HepG2 (cell line): ENCODE results near the gene MGAT5. TPM values are rescaled to one million over a fixed set of nuclear protein-coding genes. Genes with fewer than 3 reads are reported as not detected.
A peak's percentile ranks its signal among the peaks of the same experiment; 100 is the strongest.

ENCODE experiments used
- ATAC-seq: fragments of 200-7000 bp; cut with Tn5 transposase; 3 replicates; pipeline ENCODE4 v1.9.1; 2020; ENCODE audit warnings: mild to moderate bottlenecking, moderate library complexity
- BruUV-seq: library from RNA; stranded (reverse); fragments of 400-500 nt; replicated peaks from 2 replicates; lab custom pipeline; 2021; lab: Mats Ljungman, UMichigan
- CTCF ChIA-PET: fragments of 300-600 bp; formaldehyde crosslinking; extraction: SDS; loops from one replicate; lab custom pipeline; 2021; ENCODE audit warnings: low total read pairs, inconsistent platforms, low intra/inter-chr PET ratio; lab: Yijun Ruan, JAX
- POLR2A ChIA-PET: fragments of 350-600 bp; sonication (Branson Sonifier 250); formaldehyde crosslinking; loops from one replicate; lab custom pipeline; 2020; ENCODE audit warnings: antibody characterized with exemption, inconsistent platforms; lab: Yijun Ruan, JAX
- DNase-seq: peaks from one replicate; pipeline ENCODE4 v3.0.0-alpha.2; 2015; ENCODE audit warnings: low spot score
- FAIRE-seq: peaks from 3 replicates; lab custom pipeline; 2011; peaks lifted over from hg19 to GRCh38; lab: Jason Lieb, UNC
- H2AFZ ChIP-seq: one replicate; pipeline ENCODE4 v1.6.1; 2011; ENCODE audit warnings: low read length, inconsistent platforms
- H3K27ac ChIP-seq: fragments of 300-600 bp; 3 replicates; pipeline ENCODE4 v1.8.0; 2011; ENCODE audit warnings: mixed run types, mild to moderate bottlenecking, mixed read lengths, low read length, inconsistent platforms; ENCODE audit not compliant: insufficient read depth; ENCODE audit errors: extremely low read length
- H3K27me3 ChIP-seq, 2 experiments: fragments of 200-600 bp in 1 of 2; 2 replicates in 1 of 2; 3 replicates in 1 of 2; pipeline versions ENCODE4 v1.6.0 to v1.8.0; 2011; ENCODE audit warnings: low read length in 2 of 2, mild to moderate bottlenecking in 2 of 2, moderate library complexity in 2 of 2, inconsistent platforms in 1 of 2; ENCODE audit not compliant: insufficient read depth in 2 of 2, control insufficient read depth in 1 of 2
- H3K36me3 ChIP-seq, 2 experiments: fragments of 200-600 bp in 1 of 2; replicated peaks in 1 of 2; 2 replicates in 1 of 2; 3 replicates in 1 of 2; pipeline versions ENCODE4 v1.5.1 to v1.8.0; 2011; ENCODE audit warnings: low read length in 2 of 2, inconsistent platforms in 1 of 2; ENCODE audit not compliant: insufficient read depth in 2 of 2, control insufficient read depth in 1 of 2
- H3K4me1 ChIP-seq: 2 replicates; pipeline ENCODE4 v1.5.1; 2012; ENCODE audit warnings: low read length, inconsistent platforms; ENCODE audit not compliant: insufficient read depth
- H3K4me2 ChIP-seq: 2 replicates; pipeline ENCODE4 v1.6.0; 2011; ENCODE audit warnings: low read depth, low read length, inconsistent platforms
- H3K4me3 ChIP-seq, 3 experiments: fragments of 200-600 bp in 1 of 3; sonication (generic), shearing (Covaris generic) in 1 of 3; replicated peaks in 1 of 3; 2 replicates each; pipeline ENCODE4 v1.5.1; 2011 to 2016; ENCODE audit warnings: low read length in 3 of 3, inconsistent platforms in 2 of 3, low read depth in 2 of 3, mild to moderate bottlenecking in 2 of 3, control low read depth in 1 of 3, mixed read lengths in 1 of 3; ENCODE audit not compliant: insufficient read depth in 1 of 3
- H3K79me2 ChIP-seq: one replicate; pipeline ENCODE4 v1.6.1; 2011; ENCODE audit warnings: low read length, inconsistent platforms; ENCODE audit not compliant: insufficient read depth
- H3K9ac ChIP-seq: 2 replicates; pipeline ENCODE4 v1.6.0; 2011; ENCODE audit warnings: mild to moderate bottlenecking, low read depth, low read length, inconsistent platforms; ENCODE audit not compliant: insufficient read depth
- H3K9me3 ChIP-seq: 2 replicates; pipeline ENCODE4 v1.5.1; 2012; ENCODE audit warnings: mild to moderate bottlenecking, low read length
- H4K20me1 ChIP-seq: 2 replicates; pipeline ENCODE4 v1.6.0; 2011; ENCODE audit warnings: inconsistent platforms, mild to moderate bottlenecking, low read length, moderate library complexity; ENCODE audit not compliant: insufficient read depth
- CEBPB ChIP-seq: IDR thresholded peaks from 2 replicates; pipeline ENCODE4 v1.6.1; 2011; ENCODE audit warnings: low read depth, low read length, improper control_type of control experiment, borderline replicate concordance
- CEBPG ChIP-seq: IDR thresholded peaks from 2 replicates; pipeline ENCODE4 v1.6.1; 2016
- NR2F6 ChIP-seq, 2 experiments: IDR thresholded peaks; 2 replicates each; pipeline ENCODE4 v1.6.1; 2016; ENCODE audit warnings: antibody characterized with exemption in 1 of 2, mild to moderate bottlenecking in 1 of 2
- RBFOX2 ChIP-seq: fragments of 200-400 bp; formaldehyde crosslinking; IDR thresholded peaks from 2 replicates; pipeline ENCODE4 v1.6.1; 2017; ENCODE audit warnings: low read depth, mild to moderate bottlenecking, low read length
- ZBTB44 ChIP-seq: sonication (generic); formaldehyde crosslinking; IDR thresholded peaks from 2 replicates; pipeline ENCODE4 v1.4.0; 2020; ENCODE audit warnings: missing genetic modification reagents
- ZNF549 ChIP-seq: sonication (generic); formaldehyde crosslinking; IDR thresholded peaks from 2 replicates; pipeline ENCODE4 v1.5.0; 2020; ENCODE audit warnings: missing genetic modification reagents
- WGBS: methylation state at CpG from one replicate; pipeline ENCODE4 v1.1.6; 2017; ENCODE audit warnings: low lambda C conversion rate; 5-methylcytosine and 5-hydroxymethylcytosine counted together
- in situ Hi-C: cut with HindIII; loops from 2 replicates; pipeline ENCODE4 v1.10.0; 2017; ENCODE audit warnings: low pct_unique_long_range_greater_than_20kb; ENCODE audit not compliant: extremely low pct_ligation_motif_present
- intact Hi-C: fragments of 100-400 bp; cut with micrococcal nuclease; formaldehyde crosslinking; loops from one replicate; pipeline ENCODE4 v1.10.0; 2022; ENCODE audit not compliant: unreplicated experiment
- polyA plus RNA-seq, 8 experiments: library from polyadenylated mRNA; depleted of rRNA in 3 of 8; stranded (reverse) in 7 of 8; unstranded in 1 of 8; fragments of >200 nt; fragmentation: Illumina TruSeq in 4 of 8; extraction: Trizol in 4 of 8; gene quantifications; 2 replicates each; pipeline versions ENCODE4 v1.2.1 to v1.2.3, GENCODE V29; 2011 to 2016; ENCODE audit warnings: low read depth in 4 of 8, missing spikeins in 1 of 8, mixed read lengths in 1 of 8; ENCODE audit not compliant: insufficient read depth in 1 of 8
- total RNA-seq, 5 experiments: library from RNA; depleted of rRNA; stranded (reverse); fragments of >200 nt; fragmentation: Illumina TruSeq; extraction: Trizol; gene quantifications; 2 replicates each; pipeline ENCODE4 v1.2.3, GENCODE V29; 2016; ENCODE audit warnings: low read depth in 1 of 5
- TF ChIP-seq, protein P1 (sequence below): sonication (generic); formaldehyde crosslinking; IDR thresholded peaks from 2 replicates; pipeline ENCODE4 v1.4.0; 2020; ENCODE audit warnings: mild to moderate bottlenecking, missing genetic modification reagents
- TF ChIP-seq, protein P2 (sequence below), 2 experiments: sonication (generic) in 1 of 2; formaldehyde crosslinking in 1 of 2; IDR thresholded peaks; 2 replicates each; pipeline versions ENCODE4 v1.4.0 to v1.6.1; 2016 to 2020; ENCODE audit warnings: borderline replicate concordance in 1 of 2, low read depth in 1 of 2, mild to moderate bottlenecking in 1 of 2, missing genetic modification reagents in 1 of 2

MGAT5 gene
- total and polyA plus RNA-seq, 2 of the 13 experiments (the other 11 are each of a cell fraction or from before 2014, with no cell fraction given), result 33.1 to 60.2 TPM

- no peaks in the 10 kb centered on the region for H3K9me3 ChIP-seq
- H2AFZ ChIP-seq, result no peak overlapping the region
- H3K9ac ChIP-seq, result peak overlapping the region; percentile 84; the same call in 1 of the 2 replicates
- peak overlapping the region; percentile 68 to 74 (median 69); a peak in 5 of 6 replicates for H3K4me3 ChIP-seq
- CTCF ChIA-PET, result interaction anchor here (2.4 kb wide), 1 partner anchor 35 kb away, joined by 14 read pairs; no protein-coding TSS in a partner anchor
- ATAC-seq (no peak), FAIRE-seq (no peak), DNase-seq (no peak)
- POLR2A ChIA-PET, result interaction anchor here (1.1 to 5.9 kb wide), 2 partner anchors 15 to 18 kb away, joined by 3 to 124 read pairs; no protein-coding TSS in a partner anchor
- peak overlapping the region; percentile 83 for H3K4me2 ChIP-seq
- peaks cover 5 to 36% of the 10 kb centered on the region in 2 experiments for H3K36me3 ChIP-seq
- peak overlapping the region; percentile 9 for H3K27ac ChIP-seq
- intact Hi-C loops (no loop called here), in situ Hi-C loops (loop anchor here (10.0 kb wide), 1 partner anchor 171 kb away; no protein-coding TSS in a partner anchor)
- BruUV-seq, result no TSS peak
- H3K4me1 ChIP-seq, result peaks cover 74% of the 10 kb centered on the region
- H4K20me1 ChIP-seq, result peaks cover 26% of the 10 kb centered on the region
- peaks cover 85% of the 10 kb centered on the region for H3K79me2 ChIP-seq
- WGBS, result 48% methylated on average over 2 of the region's 2 CpGs
- no peaks in the 10 kb centered on the region for H3K27me3 ChIP-seq
- TF ChIP-seq ZBTB44 (CRISPR knock-in tag), result no peak
- peak; percentile 52 for TF ChIP-seq CEBPG (CRISPR knock-in tag)
- TF ChIP-seq ZNF549 (CRISPR knock-in tag), result no peak
- TF ChIP-seq, protein P1, sequence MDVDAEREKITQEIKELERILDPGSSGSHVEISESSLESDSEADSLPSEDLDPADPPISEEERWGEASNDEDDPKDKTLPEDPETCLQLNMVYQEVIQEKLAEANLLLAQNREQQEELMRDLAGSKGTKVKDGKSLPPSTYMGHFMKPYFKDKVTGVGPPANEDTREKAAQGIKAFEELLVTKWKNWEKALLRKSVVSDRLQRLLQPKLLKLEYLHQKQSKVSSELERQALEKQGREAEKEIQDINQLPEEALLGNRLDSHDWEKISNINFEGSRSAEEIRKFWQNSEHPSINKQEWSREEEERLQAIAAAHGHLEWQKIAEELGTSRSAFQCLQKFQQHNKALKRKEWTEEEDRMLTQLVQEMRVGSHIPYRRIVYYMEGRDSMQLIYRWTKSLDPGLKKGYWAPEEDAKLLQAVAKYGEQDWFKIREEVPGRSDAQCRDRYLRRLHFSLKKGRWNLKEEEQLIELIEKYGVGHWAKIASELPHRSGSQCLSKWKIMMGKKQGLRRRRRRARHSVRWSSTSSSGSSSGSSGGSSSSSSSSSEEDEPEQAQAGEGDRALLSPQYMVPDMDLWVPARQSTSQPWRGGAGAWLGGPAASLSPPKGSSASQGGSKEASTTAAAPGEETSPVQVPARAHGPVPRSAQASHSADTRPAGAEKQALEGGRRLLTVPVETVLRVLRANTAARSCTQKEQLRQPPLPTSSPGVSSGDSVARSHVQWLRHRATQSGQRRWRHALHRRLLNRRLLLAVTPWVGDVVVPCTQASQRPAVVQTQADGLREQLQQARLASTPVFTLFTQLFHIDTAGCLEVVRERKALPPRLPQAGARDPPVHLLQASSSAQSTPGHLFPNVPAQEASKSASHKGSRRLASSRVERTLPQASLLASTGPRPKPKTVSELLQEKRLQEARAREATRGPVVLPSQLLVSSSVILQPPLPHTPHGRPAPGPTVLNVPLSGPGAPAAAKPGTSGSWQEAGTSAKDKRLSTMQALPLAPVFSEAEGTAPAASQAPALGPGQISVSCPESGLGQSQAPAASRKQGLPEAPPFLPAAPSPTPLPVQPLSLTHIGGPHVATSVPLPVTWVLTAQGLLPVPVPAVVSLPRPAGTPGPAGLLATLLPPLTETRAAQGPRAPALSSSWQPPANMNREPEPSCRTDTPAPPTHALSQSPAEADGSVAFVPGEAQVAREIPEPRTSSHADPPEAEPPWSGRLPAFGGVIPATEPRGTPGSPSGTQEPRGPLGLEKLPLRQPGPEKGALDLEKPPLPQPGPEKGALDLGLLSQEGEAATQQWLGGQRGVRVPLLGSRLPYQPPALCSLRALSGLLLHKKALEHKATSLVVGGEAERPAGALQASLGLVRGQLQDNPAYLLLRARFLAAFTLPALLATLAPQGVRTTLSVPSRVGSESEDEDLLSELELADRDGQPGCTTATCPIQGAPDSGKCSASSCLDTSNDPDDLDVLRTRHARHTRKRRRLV (CRISPR knock-in tag), result no peak
- 0 out of 2 replicates have a peak, but pooled peaks have one; percentile 16 for TF ChIP-seq RBFOX2
- TF ChIP-seq, protein P2, sequence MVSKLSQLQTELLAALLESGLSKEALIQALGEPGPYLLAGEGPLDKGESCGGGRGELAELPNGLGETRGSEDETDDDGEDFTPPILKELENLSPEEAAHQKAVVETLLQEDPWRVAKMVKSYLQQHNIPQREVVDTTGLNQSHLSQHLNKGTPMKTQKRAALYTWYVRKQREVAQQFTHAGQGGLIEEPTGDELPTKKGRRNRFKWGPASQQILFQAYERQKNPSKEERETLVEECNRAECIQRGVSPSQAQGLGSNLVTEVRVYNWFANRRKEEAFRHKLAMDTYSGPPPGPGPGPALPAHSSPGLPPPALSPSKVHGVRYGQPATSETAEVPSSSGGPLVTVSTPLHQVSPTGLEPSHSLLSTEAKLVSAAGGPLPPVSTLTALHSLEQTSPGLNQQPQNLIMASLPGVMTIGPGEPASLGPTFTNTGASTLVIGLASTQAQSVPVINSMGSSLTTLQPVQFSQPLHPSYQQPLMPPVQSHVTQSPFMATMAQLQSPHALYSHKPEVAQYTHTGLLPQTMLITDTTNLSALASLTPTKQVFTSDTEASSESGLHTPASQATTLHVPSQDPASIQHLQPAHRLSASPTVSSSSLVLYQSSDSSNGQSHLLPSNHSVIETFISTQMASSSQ (IDR thresholded peaks at IDR 0.05; ENCODE audit: low read depth), result 0 out of 2 replicates have a peak, but pooled peaks have one; percentile 10
- TF ChIP-seq, protein P2 (CRISPR knock-in tag; IDR thresholded peaks at IDR 0.05; ENCODE audit: borderline replicate concordance), result no peak
- TF ChIP-seq NR2F6 (IDR thresholded peaks at IDR 0.05), result 0 out of 2 replicates have a peak, but pooled peaks have one; percentile 4
- no peak for TF ChIP-seq NR2F6 (CRISPR knock-in tag; IDR thresholded peaks at IDR 0.05)
- TF ChIP-seq CEBPB, result peak; percentile 74; the same call in 1 of the 2 replicates
Observed at GRCh38 chr2:134416018-134416417, 162.1 kb downstream of the MGAT5 start.
